ENCODE data around the gene SLC9A8. TPM values are rescaled to one million over a fixed set of nuclear protein-coding genes. Genes with fewer than 3 reads are reported as not detected.

SLC9A8 gene
- total RNA-seq, 1 donor from 2014 or later, result 1.6 TPM

DNA sequence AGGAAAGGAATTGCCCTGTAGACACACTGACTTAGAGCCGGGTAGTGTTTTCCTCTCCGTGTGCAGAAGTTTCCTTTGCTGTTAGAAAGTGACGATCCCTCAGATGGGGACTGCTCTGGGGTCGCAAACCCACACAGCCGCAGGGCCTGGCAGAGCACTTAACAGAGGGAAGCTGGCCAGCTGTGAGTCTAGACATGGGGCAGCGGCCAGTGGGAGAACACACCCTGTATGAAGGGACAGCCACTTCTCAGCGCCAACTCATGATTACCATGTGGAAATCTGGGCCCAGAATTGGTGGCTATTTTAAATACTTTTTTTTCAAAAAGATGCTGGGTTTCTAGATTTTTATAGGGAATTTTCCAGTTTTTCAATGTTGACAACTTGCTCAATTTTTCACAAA is 39.4 kb downstream of the SLC9A8 start:
- Histone ChIP-seq H3K36me3 (ENCODE audit: control insufficient read depth, insufficient read depth, low read length) (peaks cover 1% of the 10 kb centered on the region), H3K27me3 (ENCODE audit: control insufficient read depth, insufficient read depth, low read length) (no peaks in the 10 kb centered on the region), H3K4me3 (ENCODE audit: low read depth, low read length) (no peak overlapping the region)
- DNase-seq (ENCODE audit: low read depth) (no peak), FAIRE-seq (no peak)
- TF ChIP-seq CTCF (IDR thresholded peaks at IDR 0.05; ENCODE audit: insufficient read depth, low read length, severe bottlenecking), result no peak

DNA sequence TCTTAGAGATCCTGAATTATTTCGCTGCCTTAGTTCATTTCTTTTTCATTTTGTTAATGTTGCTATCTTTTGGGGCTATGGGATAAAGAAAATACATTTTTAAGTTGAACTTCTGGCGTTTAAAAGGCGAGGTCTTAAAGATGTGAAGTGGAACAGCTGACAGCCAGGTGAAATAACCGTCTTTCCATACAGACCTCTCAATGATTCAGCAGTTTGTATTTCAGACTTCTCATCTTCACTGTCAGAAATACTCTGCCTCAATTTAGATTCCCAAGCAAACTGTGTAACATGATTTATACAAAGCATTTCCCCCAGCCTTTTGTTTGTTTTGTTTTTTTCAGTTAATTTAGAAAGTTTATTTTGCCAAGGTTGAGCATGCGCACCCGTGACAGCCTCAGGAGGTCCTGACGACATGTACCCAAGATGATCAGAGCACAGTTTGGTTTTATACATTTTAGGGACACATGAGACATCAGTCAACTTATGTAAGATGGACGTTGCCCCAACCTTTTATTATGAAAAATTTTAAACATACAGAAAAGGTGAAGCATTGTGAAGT is 40.0 kb downstream of the SLC9A8 start:
- no peak for TF ChIP-seq CTCF (IDR thresholded peaks at IDR 0.05; ENCODE audit: insufficient read depth, low read length, severe bottlenecking)
- Histone ChIP-seq H3K4me3 (ENCODE audit: low read depth, low read length) (no peak overlapping the region), H3K36me3 (ENCODE audit: control insufficient read depth, insufficient read depth, low read length) (peaks cover 1% of the 10 kb centered on the region), H3K27me3 (ENCODE audit: control insufficient read depth, insufficient read depth, low read length) (no peaks in the 10 kb centered on the region)
- DNase-seq (ENCODE audit: low read depth) (no peak), FAIRE-seq (no peak)

GRCh38 chr20:49853640-49854039 is 41.0 kb downstream of the SLC9A8 start:
- peak; percentile 66 for FAIRE-seq
- no peak for TF ChIP-seq CTCF (IDR thresholded peaks at IDR 0.05; ENCODE audit: insufficient read depth, low read length, severe bottlenecking)

DNA sequence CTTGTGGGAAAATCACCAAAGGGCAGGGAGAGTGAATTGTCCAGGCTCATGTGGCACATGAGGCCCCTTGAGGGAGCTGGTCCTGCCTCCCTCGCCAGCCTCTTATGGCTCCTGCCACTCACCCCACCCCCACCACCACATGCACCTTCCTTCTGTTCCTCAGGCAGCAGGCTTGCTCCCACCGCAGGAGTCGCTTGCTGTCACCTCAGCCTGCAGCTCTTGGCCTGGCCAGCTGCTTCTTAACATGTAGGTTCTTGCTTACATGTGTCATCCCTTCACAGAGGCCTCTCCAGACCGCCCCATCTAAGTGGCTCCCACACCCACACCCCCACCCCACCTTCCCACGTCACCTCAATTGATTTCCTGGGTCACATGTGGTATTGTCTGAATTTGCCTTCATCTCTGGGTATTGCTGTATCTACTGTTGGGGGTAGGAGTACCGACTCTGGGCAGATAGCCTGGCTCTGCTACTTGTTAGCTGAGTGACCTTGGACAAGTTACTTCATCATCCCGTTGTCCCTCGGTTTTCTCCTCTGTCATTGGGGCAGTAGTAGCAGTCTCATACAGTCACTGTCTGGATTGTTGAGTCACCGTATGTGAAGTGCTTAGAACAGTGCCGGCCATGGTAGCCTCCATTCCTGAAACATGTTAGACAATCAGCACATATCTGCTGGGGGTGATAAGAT is 41.7 kb downstream of the SLC9A8 start:
- DNase-seq (ENCODE audit: low read depth) (peak; percentile 74), FAIRE-seq (peak; percentile 55)
- no peaks in the 10 kb centered on the region for H3K27me3 ChIP-seq (ENCODE audit: control insufficient read depth, insufficient read depth, low read length)
- peaks cover 1% of the 10 kb centered on the region for H3K36me3 ChIP-seq (ENCODE audit: control insufficient read depth, insufficient read depth, low read length)
- no peak for TF ChIP-seq CTCF (IDR thresholded peaks at IDR 0.05; ENCODE audit: insufficient read depth, low read length, severe bottlenecking)
- no peak overlapping the region for H3K4me3 ChIP-seq (ENCODE audit: low read depth, low read length)

More at GRCh38 chr20:49853640-49854039, 41.0 kb downstream of the SLC9A8 start:
- DNase-seq (ENCODE audit: low read depth), result peak; percentile 83
- H3K36me3 ChIP-seq (ENCODE audit: control insufficient read depth, insufficient read depth, low read length), result peaks cover 1% of the 10 kb centered on the region
- no peak overlapping the region for H3K4me3 ChIP-seq (ENCODE audit: low read depth, low read length)
- no peaks in the 10 kb centered on the region for H3K27me3 ChIP-seq (ENCODE audit: control insufficient read depth, insufficient read depth, low read length)

DNA sequence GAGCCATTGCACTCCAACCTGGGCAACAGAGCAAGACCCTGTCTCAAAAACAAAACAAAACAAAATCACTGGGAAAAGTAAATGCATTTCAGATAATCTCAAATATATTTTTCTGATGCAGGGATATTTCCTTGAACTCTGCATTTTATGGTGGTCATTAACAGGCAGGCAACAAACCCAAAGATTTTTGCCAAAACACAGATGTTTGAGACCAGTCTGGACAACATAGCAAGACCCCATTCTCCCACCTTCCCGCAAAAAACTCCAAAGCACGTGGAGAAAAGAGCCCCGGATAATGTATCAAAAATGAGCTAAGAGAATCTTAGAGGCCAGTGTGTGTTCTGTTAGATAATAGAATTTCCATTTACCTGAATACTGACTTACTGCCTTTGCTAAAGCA is 44.3 kb downstream of the SLC9A8 start:
- FAIRE-seq (no peak), DNase-seq (ENCODE audit: low read depth) (no peak)
- no peak overlapping the region for H3K4me3 ChIP-seq (ENCODE audit: low read depth, low read length)
- peaks cover 1% of the 10 kb centered on the region for H3K36me3 ChIP-seq (ENCODE audit: control insufficient read depth, insufficient read depth, low read length)
- H3K27me3 ChIP-seq (ENCODE audit: control insufficient read depth, insufficient read depth, low read length), result no peaks in the 10 kb centered on the region
- TF ChIP-seq CTCF (IDR thresholded peaks at IDR 0.05; ENCODE audit: insufficient read depth, low read length, severe bottlenecking), result no peak
